ENCODE measurements around the gene GAN. TPM values are rescaled to one million over a fixed set of nuclear protein-coding genes. Genes with fewer than 3 reads are reported as not detected.

Gene GAN
- total and polyA plus RNA-seq, 9 of the 15 experiments (the other 6 are each of a cell fraction or from before 2014, with no cell fraction given), result 0.83 to 15.1 (median 5.2) TPM

DNA sequence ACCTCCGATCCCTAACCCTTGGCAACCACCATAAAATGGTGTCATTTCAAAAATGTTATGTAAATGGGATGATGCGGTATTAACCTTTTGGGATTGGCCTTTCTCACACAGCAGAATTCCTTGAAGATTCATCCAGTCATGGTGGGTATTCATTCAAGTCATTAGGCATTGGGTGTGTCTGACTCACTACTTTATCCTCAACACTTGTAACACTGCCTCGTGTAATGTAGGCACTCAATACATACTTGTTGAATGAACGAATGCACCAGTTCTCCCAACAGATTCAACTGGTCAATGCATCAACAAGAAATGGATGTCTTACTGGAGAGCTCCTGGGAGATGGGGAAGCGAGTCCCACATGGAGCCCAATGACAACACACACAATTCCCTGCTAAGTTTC lies 21.8 kb upstream of the GAN start (continued):
- TF ChIP-seq ZNF398 (CRISPR knock-in tag; IDR thresholded peaks at IDR 0.05), result no peak

- no peaks in the 10 kb centered on the region for H3K4me1 ChIP-seq (replicated peaks in 1 of 2; ENCODE audit: control insufficient read depth in 2 of 2, insufficient read depth in 2 of 2, low read length in 2 of 2)
- peaks cover 47 to 75% of the 10 kb centered on the region in 2 experiments for H3K27me3 ChIP-seq (ENCODE audit: control insufficient read depth in 2 of 2, insufficient read depth in 2 of 2, low read length in 2 of 2)
- H3K27ac ChIP-seq (ENCODE audit: extremely low read depth, low read depth, low read length), result no peak overlapping the region
- CTCF ChIA-PET (ENCODE audit: low intra/inter-chr PET ratio), result interaction anchor here (0.6 kb wide), 1 partner anchor 10 kb away, joined by 3 read pairs; no protein-coding TSS in a partner anchor
- H3K4me2 ChIP-seq (ENCODE audit: insufficient read depth, low read length), result no peak overlapping the region
- FAIRE-seq (no peak), ATAC-seq (no peak), DNase-seq (ENCODE audit: extremely low read depth in 1 of 4, low spot score in 3 of 4) (no peak)
- no TSS peak for BruUV-seq (replicated peaks)
- H3K36me3 ChIP-seq (ENCODE audit: control insufficient read depth, insufficient read depth, low read length), result no peaks in the 10 kb centered on the region
- 2% methylated on average over 11 of the region's 11 CpGs for WGBS (ENCODE audit: insufficient coverage, low coverage, missing lambda C conversion rate)
- H3K79me2 ChIP-seq (ENCODE audit: control insufficient read depth, insufficient read depth, low read length), result no peaks in the 10 kb centered on the region
- POLR2A ChIA-PET, result interaction anchor here (0.6 to 1.7 kb wide), 3 partner anchors 20 to 420 kb away, joined by 3 to 4 read pairs (median 3); partner anchors contain the start of gene GAN
- TF ChIP-seq ZNF121 (CRISPR knock-in tag; conservative IDR thresholded peaks at IDR 0.05) (no peak), SETDB1 (IDR thresholded peaks at IDR 0.05; ENCODE audit: low read length) (no peak), ELF2 (CRISPR knock-in tag; IDR thresholded peaks at IDR 0.05) (no peak), UBTF (IDR thresholded peaks at IDR 0.05; ENCODE audit: borderline replicate concordance in 1 of 2, low read depth in 2 of 2, low read length in 2 of 2) (no peak), BRCA1 (IDR thresholded peaks at IDR 0.05) (no peak), BRCA1 (CRISPR knock-in tag; IDR thresholded peaks at IDR 0.05) (no peak)
- no peaks in the 10 kb centered on the region for H4K20me1 ChIP-seq (replicated peaks; ENCODE audit: control insufficient read depth, insufficient read depth, low read length)
- intact Hi-C loops (cut with micrococcal nuclease) (no loop called here), in situ Hi-C loops (cut with MboI) (no loop called here)
- no peak overlapping the region for H3K4me3 ChIP-seq
- no peaks in the 10 kb centered on the region for H3K9me1 ChIP-seq (ENCODE audit: control insufficient read depth, insufficient read depth, low read length)
- H3K9me3 ChIP-seq (replicated peaks; ENCODE audit: control insufficient read depth, insufficient read depth, low read depth, low read length), result no peaks in the 10 kb centered on the region
- H2AFZ ChIP-seq (ENCODE audit: low read depth, low read length), result no peak overlapping the region
- no peak overlapping the region for H3K9ac ChIP-seq (ENCODE audit: insufficient read depth in 1 of 2, low read depth in 2 of 2, low read length in 2 of 2)
Measured at GRCh38 chr16:81293909-81294802, 20.6 kb upstream of the GAN start.
